Caco-2 (cell line): ENCODE data around the gene BABAM2. TPM values are rescaled to one million over a fixed set of nuclear protein-coding genes. Genes with fewer than 3 reads are reported as not detected.

Experiments
- BruUV-seq: library from RNA; stranded (reverse); fragments of 400-500 nt; replicated peaks from 2 replicates; lab custom pipeline; 2021; lab: Mats Ljungman, UMichigan
- CTCF ChIA-PET: fragments of 300-600 bp; sonication (Branson Sonifier 250); formaldehyde crosslinking; loops from one replicate; lab custom pipeline; 2022; ENCODE audit warnings: antibody characterized with exemption; lab: Charles Lee
- POLR2A ChIA-PET: fragments of 300-600 bp; sonication (Branson Sonifier 250); formaldehyde crosslinking; loops from one replicate; lab custom pipeline; 2022; ENCODE audit warnings: antibody characterized with exemption; lab: Charles Lee
- DNase-seq, 2 experiments: peaks; one replicate each; pipeline versions ENCODE4 v3.0.0 to v3.0.0-alpha.2; 2020 to 2022
- H3K27me3 ChIP-seq: replicated peaks from 2 replicates; pipeline ENCODE4 v1.6.0; 2011; ENCODE audit warnings: low read length; ENCODE audit not compliant: control insufficient read depth, insufficient read depth
- H3K36me3 ChIP-seq: 2 replicates; pipeline ENCODE4 v1.5.1; 2011; ENCODE audit warnings: low read length; ENCODE audit not compliant: control insufficient read depth, insufficient read depth
- H3K4me1 ChIP-seq: fragments of 250-450 bp; sonication (Bioruptor Pico); 2 replicates; pipeline ENCODE4 v1.5.1; 2020; ENCODE audit warnings: mild to moderate bottlenecking
- H3K4me3 ChIP-seq: 2 replicates; pipeline ENCODE4 v1.5.1; 2011; ENCODE audit warnings: low read depth, mild to moderate bottlenecking, control low read depth, low read length
- H3K9me3 ChIP-seq: fragments of 250-450 bp; sonication (Bioruptor Pico); 2 replicates; pipeline ENCODE4 v1.5.1; 2020; ENCODE audit warnings: mild to moderate bottlenecking, moderate library complexity
- H3K27ac Mint-ChIP-seq: one replicate; pipeline ENCODE4 v1.8.0; 2022; ENCODE audit warnings: mixed read lengths; ENCODE audit not compliant: unreplicated experiment
- H3K27me3 Mint-ChIP-seq: one replicate; pipeline ENCODE4 v1.8.0; 2022; ENCODE audit warnings: mixed read lengths; ENCODE audit not compliant: insufficient read depth, unreplicated experiment
- H3K36me3 Mint-ChIP-seq: one replicate; pipeline ENCODE4 v1.8.0; 2022; ENCODE audit warnings: mild to moderate bottlenecking, mixed read lengths; ENCODE audit not compliant: insufficient read depth, unreplicated experiment
- H3K4me1 Mint-ChIP-seq: one replicate; pipeline ENCODE4 v1.8.0; 2022; ENCODE audit warnings: low read depth, mixed read lengths; ENCODE audit not compliant: unreplicated experiment
- H3K4me3 Mint-ChIP-seq: one replicate; pipeline ENCODE4 v1.8.0; 2022; ENCODE audit warnings: mild to moderate bottlenecking, moderate library complexity, mixed read lengths; ENCODE audit not compliant: unreplicated experiment
- H3K9me3 Mint-ChIP-seq: one replicate; pipeline ENCODE4 v1.8.0; 2022; ENCODE audit warnings: mixed read lengths; ENCODE audit not compliant: unreplicated experiment
- CTCF ChIP-seq, 2 experiments: fragments of 200-600 bp in 1 of 2; IDR thresholded peaks; 1 replicate in 1 of 2; 2 replicates in 1 of 2; pipeline versions ENCODE4 v1.5.1 to v1.8.0; 2011 to 2022; ENCODE audit warnings: antibody characterized with exemption in 1 of 2, control low read depth in 1 of 2, inconsistent platforms in 1 of 2, low read depth in 1 of 2, low read length in 1 of 2, mild to moderate bottlenecking in 1 of 2, moderate library complexity in 1 of 2; ENCODE audit not compliant: insufficient read depth in 1 of 2, severe bottlenecking in 1 of 2, unreplicated experiment in 1 of 2
- intact Hi-C: fragments of 100-400 bp; cut with micrococcal nuclease; formaldehyde crosslinking; loops from one replicate; pipeline ENCODE4 v1.10.0; 2022; ENCODE audit not compliant: unreplicated experiment
- total RNA-seq: library from RNA; stranded (reverse); gene quantifications from 2 replicates; pipeline ENCODE4 v1.2.3, GENCODE V29; 2022

The BABAM2 gene
- total RNA-seq, 1 experiment from 2014 or later, result 57.3 TPM

GRCh38 chr2:28193630-28194403, 303.3 kb downstream of the BABAM2 start:
- H3K36me3 ChIP-seq, result no peaks in the 10 kb centered on the region
- Mint-ChIP-seq H3K27ac (peak overlapping the region; percentile 21), H3K4me3 (no peak overlapping the region), H3K4me1 (no peaks in the 10 kb centered on the region), H3K36me3 (peaks cover 4% of the 10 kb centered on the region), H3K27me3 (no peaks in the 10 kb centered on the region), H3K9me3 (no peaks in the 10 kb centered on the region)
- no peaks in the 10 kb centered on the region for H3K27me3 ChIP-seq
- no peaks in the 10 kb centered on the region for H3K9me3 ChIP-seq
- intact Hi-C loops, result no loop called here
- no peak for DNase-seq
- H3K4me3 ChIP-seq, result no peak overlapping the region
- TF ChIP-seq CTCF (IDR thresholded peaks at IDR 0.05; ENCODE audit: insufficient read depth in 1 of 2, low read depth in 1 of 2, low read length in 1 of 2, severe bottlenecking in 1 of 2, unreplicated experiment in 1 of 2), result no peak
- ChIA-PET POLR2A (interaction anchor here (0.6 kb wide), 1 partner anchor 441 kb away, joined by 3 read pairs; no protein-coding TSS in a partner anchor), CTCF (no interaction called here)
- no peaks in the 10 kb centered on the region for H3K4me1 ChIP-seq
- BruUV-seq, result no TSS peak

GRCh38 chr2:28199995-28200679, 309.6 kb downstream of the BABAM2 start:
- no peak overlapping the region for H3K27ac Mint-ChIP-seq
- H3K4me3 ChIP-seq, result no peak overlapping the region
- no peaks in the 10 kb centered on the region for H3K27me3 Mint-ChIP-seq
- ChIA-PET CTCF (no interaction called here), POLR2A (no interaction called here)
- H3K4me3 Mint-ChIP-seq, result no peak overlapping the region
- peaks cover 4% of the 10 kb centered on the region for H3K36me3 Mint-ChIP-seq
- no peaks in the 10 kb centered on the region for H3K9me3 Mint-ChIP-seq
- BruUV-seq, result no TSS peak
- H3K4me1 ChIP-seq, result no peaks in the 10 kb centered on the region
- no peaks in the 10 kb centered on the region for H3K36me3 ChIP-seq
- DNase-seq, result no peak
- no peaks in the 10 kb centered on the region for H3K4me1 Mint-ChIP-seq
- H3K27me3 ChIP-seq, result no peaks in the 10 kb centered on the region
- H3K9me3 ChIP-seq, result no peaks in the 10 kb centered on the region
- intact Hi-C loops, result no loop called here
- TF ChIP-seq CTCF (IDR thresholded peaks at IDR 0.05; ENCODE audit: insufficient read depth in 1 of 2, low read depth in 1 of 2, low read length in 1 of 2, severe bottlenecking in 1 of 2, unreplicated experiment in 1 of 2), result no peak

- no peaks in the 10 kb centered on the region for H3K4me1 Mint-ChIP-seq
- ChIA-PET CTCF (no interaction called here), POLR2A (no interaction called here)
- Histone ChIP-seq H3K27me3 (no peaks in the 10 kb centered on the region), H3K4me3 (no peak overlapping the region), H3K9me3 (no peaks in the 10 kb centered on the region), H3K36me3 (no peaks in the 10 kb centered on the region), H3K4me1 (no peaks in the 10 kb centered on the region)
- no peak overlapping the region for H3K4me3 Mint-ChIP-seq
- no TSS peak for BruUV-seq
- DNase-seq, result no peak
- no peak for TF ChIP-seq CTCF (IDR thresholded peaks at IDR 0.05; ENCODE audit: insufficient read depth in 1 of 2, low read depth in 1 of 2, low read length in 1 of 2, severe bottlenecking in 1 of 2, unreplicated experiment in 1 of 2)
- H3K27ac Mint-ChIP-seq, result no peak overlapping the region
- H3K27me3 Mint-ChIP-seq, result no peaks in the 10 kb centered on the region
- peaks cover 4% of the 10 kb centered on the region for H3K36me3 Mint-ChIP-seq
- intact Hi-C loops, result no loop called here
- H3K9me3 Mint-ChIP-seq, result no peaks in the 10 kb centered on the region
These were observed 311.2 kb downstream of the BABAM2 start for GRCh38 chr2:28201671-28202180.
